Natural killer cell (primary cell): Measurements from ENCODE around the gene SPAG16. TPM values are rescaled to one million over a fixed set of nuclear protein-coding genes. Genes with fewer than 3 reads are reported as not detected.

Experiments
- ATAC-seq, 3 donors: fragments of 150-1000 bp in 2 of 3; fragments of 200-7000 bp in 1 of 3; cut with Tn5 transposase; 1 replicate in 1 of 3; 2 replicates in 2 of 3; pipeline ENCODE4 v1.10.0; 2021; ENCODE audit warnings: mild to moderate bottlenecking in 2 of 3, moderate library complexity in 2 of 3
- DNase-seq, 2 donors: peaks; one replicate each; pipeline versions ENCODE4 v3.0.0 to v3.0.0-alpha.2; 2013 to 2021; ENCODE audit warnings: mixed read lengths in 1 of 2
- H3K27ac ChIP-seq: one replicate; pipeline ENCODE4 v1.5.1; 2013; ENCODE audit warnings: mild to moderate bottlenecking, low read length
- H3K27me3 ChIP-seq: one replicate; pipeline ENCODE4 v1.6.1; 2013; ENCODE audit warnings: low read length; ENCODE audit not compliant: control insufficient read depth, insufficient read depth
- H3K36me3 ChIP-seq: one replicate; pipeline ENCODE4 v1.6.1; 2013; ENCODE audit warnings: low read length; ENCODE audit not compliant: control insufficient read depth, insufficient read depth
- H3K4me1 ChIP-seq: one replicate; pipeline ENCODE4 v1.6.1; 2013; ENCODE audit warnings: low read length; ENCODE audit not compliant: control insufficient read depth, insufficient read depth
- H3K4me3 ChIP-seq: one replicate; pipeline ENCODE4 v1.5.1; 2013; ENCODE audit warnings: low read length
- H3K9me3 ChIP-seq: one replicate; pipeline ENCODE4 v1.6.1; 2013; ENCODE audit warnings: low read length; ENCODE audit not compliant: control insufficient read depth, insufficient read depth
- H3K27ac Mint-ChIP-seq, 2 donors: one replicate each; pipeline ENCODE4 v1.8.0; 2022; ENCODE audit warnings: mild to moderate bottlenecking in 2 of 2, mixed read lengths in 2 of 2, moderate library complexity in 1 of 2
- H3K27me3 Mint-ChIP-seq, 2 donors: one replicate each; pipeline ENCODE4 v1.8.0; 2022; ENCODE audit warnings: low read depth in 2 of 2, mixed read lengths in 2 of 2
- H3K36me3 Mint-ChIP-seq: one replicate; pipeline ENCODE4 v1.8.0; 2022; ENCODE audit warnings: mixed read lengths
- H3K4me1 Mint-ChIP-seq, 2 donors: one replicate each; pipeline ENCODE4 v1.8.0; 2022; ENCODE audit warnings: mixed read lengths in 2 of 2
- H3K4me3 Mint-ChIP-seq: one replicate; pipeline ENCODE4 v1.8.0; 2022; ENCODE audit warnings: mild to moderate bottlenecking, moderate library complexity, mixed read lengths
- H3K9me3 Mint-ChIP-seq, 2 donors: one replicate each; pipeline ENCODE4 v1.8.0; 2022; ENCODE audit warnings: mixed read lengths in 2 of 2
- CTCF ChIP-seq: fragments of 200-600 bp; IDR thresholded peaks from one replicate; pipeline ENCODE4 v1.8.0; 2022; ENCODE audit warnings: antibody characterized with exemption
- WGBS: methylation state at CpG from one replicate; pipeline ENCODE4 v1.1.7; 2013; ENCODE audit warnings: missing lambda C conversion rate; ENCODE audit not compliant: insufficient coverage; 5-methylcytosine and 5-hydroxymethylcytosine counted together
- intact Hi-C: fragments of 100-400 bp; cut with micrococcal nuclease; formaldehyde crosslinking; loops from one replicate; pipeline ENCODE4 v1.14.2; 2022
- total RNA-seq, 4 donors: library from RNA; stranded (reverse); fragments of 120-200 nt in 1 of 4; gene quantifications; one replicate each; pipeline versions ENCODE4 v1.2.3 to v1.2.4, GENCODE V29; 2013 to 2022

Gene SPAG16
- total RNA-seq, 3 donors from 2014 or later (not counting 1 experiment from before 2014, with no cell fraction given) = 3.5 to 5.8 (median 4.0) TPM

GRCh38 chr2:214377286-214377624, 1093.0 kb downstream of the SPAG16 start:
- intact Hi-C loops = no loop called here
- Histone ChIP-seq H3K36me3 (no peaks in the 10 kb centered on the region), H3K4me3 (no peak overlapping the region), H3K27me3 (no peaks in the 10 kb centered on the region), H3K4me1 (no peaks in the 10 kb centered on the region), H3K9me3 (no peaks in the 10 kb centered on the region), H3K27ac (no peak overlapping the region)
- no peaks in the 10 kb centered on the region for H3K27me3 Mint-ChIP-seq
- DNase-seq = no peak
- WGBS = 98% methylated on average over 4 of the region's 5 CpGs
- TF ChIP-seq CTCF = no peak
- no peak overlapping the region for H3K27ac Mint-ChIP-seq
- no peak for ATAC-seq
- no peaks in the 10 kb centered on the region for H3K36me3 Mint-ChIP-seq
- peaks cover 5 to 7% of the 10 kb centered on the region in 2 donors for H3K9me3 Mint-ChIP-seq
- no peak overlapping the region for H3K4me3 Mint-ChIP-seq
- peaks cover 0 to 5% of the 10 kb centered on the region in 2 donors for H3K4me1 Mint-ChIP-seq

- DNase-seq (no peak), ATAC-seq (no peak)
- Mint-ChIP-seq H3K4me1 (peaks cover 0 to 5% of the 10 kb centered on the region in 2 donors), H3K9me3 (peaks cover 5 to 9% of the 10 kb centered on the region in 2 donors), H3K27ac (no peak overlapping the region), H3K4me3 (no peak overlapping the region), H3K27me3 (no peaks in the 10 kb centered on the region), H3K36me3 (no peaks in the 10 kb centered on the region)
- Histone ChIP-seq H3K4me1 (no peaks in the 10 kb centered on the region), H3K9me3 (no peaks in the 10 kb centered on the region), H3K27me3 (no peaks in the 10 kb centered on the region), H3K27ac (no peak overlapping the region), H3K36me3 (no peaks in the 10 kb centered on the region), H3K4me3 (no peak overlapping the region)
- no peak for TF ChIP-seq CTCF
- intact Hi-C loops = no loop called here
- WGBS = 66% methylated on average over 3 of the region's 3 CpGs
These were observed 1094.3 kb downstream of the SPAG16 start for GRCh38 chr2:214378455-214379103.

DNA sequence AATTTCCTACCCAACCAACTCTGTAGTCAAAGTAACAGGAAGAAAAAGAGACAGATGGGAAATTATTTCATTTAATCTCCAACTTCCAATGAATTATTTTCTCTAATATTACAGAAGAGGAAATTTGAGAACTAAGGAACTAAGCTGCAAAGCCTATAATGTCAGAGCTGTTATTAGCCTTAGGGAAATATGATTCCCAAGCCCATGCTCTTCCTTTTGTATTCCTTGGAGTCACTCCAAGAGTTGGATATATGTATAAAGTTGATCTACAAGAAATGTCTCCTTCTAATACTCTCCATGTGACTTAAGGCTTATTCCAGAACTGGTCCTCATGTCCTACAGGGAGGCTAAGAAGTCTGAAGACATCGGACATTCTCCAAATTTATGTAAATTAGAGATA, 1095.0 kb downstream of the SPAG16 start:
- H3K4me3 ChIP-seq = no peak overlapping the region

More for the DNA sequence above, 1095.0 kb downstream of the SPAG16 start:
- H3K27ac Mint-ChIP-seq = no peak overlapping the region
- no peaks in the 10 kb centered on the region for H3K9me3 ChIP-seq
- no peak overlapping the region for H3K4me3 Mint-ChIP-seq
- no peaks in the 10 kb centered on the region for H3K4me1 ChIP-seq
- H3K36me3 ChIP-seq = no peaks in the 10 kb centered on the region
- ATAC-seq = no peak
- DNase-seq = no peak
- no peaks in the 10 kb centered on the region for H3K27me3 ChIP-seq
- intact Hi-C loops = no loop called here
- 100% methylated on average over 1 of the region's 1 CpG for WGBS
- H3K4me1 Mint-ChIP-seq = peaks cover 0 to 5% of the 10 kb centered on the region in 2 donors
- no peaks in the 10 kb centered on the region for H3K36me3 Mint-ChIP-seq
- no peaks in the 10 kb centered on the region for H3K27me3 Mint-ChIP-seq
- H3K9me3 Mint-ChIP-seq = peaks cover 5 to 9% of the 10 kb centered on the region in 2 donors
- H3K27ac ChIP-seq = no peak overlapping the region
- no peak for TF ChIP-seq CTCF
